ENCODE results near the gene KRTAP5-1. TPM values are rescaled to one million over a fixed set of nuclear protein-coding genes. Genes with fewer than 3 reads are reported as not detected.
"Not testable (repeated sequence)": the region's sequence is repeated elsewhere in the genome, so short reads cannot be mapped to it uniquely, and the experiment has no call there.

The KRTAP5-1 gene
- total and polyA plus RNA-seq, 4 donors, result not detected

DNA sequence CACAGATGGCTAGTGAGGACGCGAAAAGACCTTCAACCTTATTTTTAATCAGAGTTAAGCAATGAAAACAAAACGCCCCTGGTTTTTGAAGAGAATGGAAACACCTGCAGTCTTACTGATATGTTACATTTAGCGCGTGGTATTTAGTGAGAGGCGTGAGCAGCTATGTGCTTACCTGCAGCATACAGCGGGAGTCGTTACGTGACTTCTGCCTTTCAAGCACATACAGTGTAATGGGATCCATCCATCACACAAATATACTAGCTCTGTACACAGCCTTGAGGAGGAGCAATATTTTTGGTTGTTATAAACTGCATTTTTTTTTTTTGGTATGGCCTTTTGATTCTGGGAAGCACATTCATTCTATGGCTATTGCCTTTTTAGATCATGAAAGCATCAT is 7.5 kb upstream of the KRTAP5-1 start:
- H3K27ac ChIP-seq (ENCODE audit: low read depth in 1 of 2, low read length in 1 of 2), result no peak overlapping the region
- no peak overlapping the region for H3K9ac ChIP-seq (ENCODE audit: insufficient read depth in 1 of 2, low read length in 2 of 2)
- H3K36me3 ChIP-seq (ENCODE audit: control insufficient read depth in 4 of 4, insufficient read depth in 4 of 4, low read length in 4 of 4), result no peaks in the 10 kb centered on the region
- 83 to 87% methylated on average over 9 of the region's 9 CpGs for WGBS, 2 donors
- TF ChIP-seq, protein P1, sequence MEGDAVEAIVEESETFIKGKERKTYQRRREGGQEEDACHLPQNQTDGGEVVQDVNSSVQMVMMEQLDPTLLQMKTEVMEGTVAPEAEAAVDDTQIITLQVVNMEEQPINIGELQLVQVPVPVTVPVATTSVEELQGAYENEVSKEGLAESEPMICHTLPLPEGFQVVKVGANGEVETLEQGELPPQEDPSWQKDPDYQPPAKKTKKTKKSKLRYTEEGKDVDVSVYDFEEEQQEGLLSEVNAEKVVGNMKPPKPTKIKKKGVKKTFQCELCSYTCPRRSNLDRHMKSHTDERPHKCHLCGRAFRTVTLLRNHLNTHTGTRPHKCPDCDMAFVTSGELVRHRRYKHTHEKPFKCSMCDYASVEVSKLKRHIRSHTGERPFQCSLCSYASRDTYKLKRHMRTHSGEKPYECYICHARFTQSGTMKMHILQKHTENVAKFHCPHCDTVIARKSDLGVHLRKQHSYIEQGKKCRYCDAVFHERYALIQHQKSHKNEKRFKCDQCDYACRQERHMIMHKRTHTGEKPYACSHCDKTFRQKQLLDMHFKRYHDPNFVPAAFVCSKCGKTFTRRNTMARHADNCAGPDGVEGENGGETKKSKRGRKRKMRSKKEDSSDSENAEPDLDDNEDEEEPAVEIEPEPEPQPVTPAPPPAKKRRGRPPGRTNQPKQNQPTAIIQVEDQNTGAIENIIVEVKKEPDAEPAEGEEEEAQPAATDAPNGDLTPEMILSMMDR (IDR thresholded peaks at IDR 0.05; ENCODE audit: control extremely low read depth, extremely low read depth), result no peak
- H3K4me3 ChIP-seq, result no peak overlapping the region
- peaks cover 0 to 1% (median 0%) of the 10 kb centered on the region in 4 donors for H3K9me3 ChIP-seq (ENCODE audit: control insufficient read depth in 4 of 4, insufficient read depth in 3 of 4, low read length in 3 of 4)
- ATAC-seq (ENCODE audit: insufficient read depth, low FRiP score) (no peak), DNase-seq (no peak)
- H3K4me1 ChIP-seq (ENCODE audit: control insufficient read depth in 5 of 5, insufficient read depth in 5 of 5, low read length in 5 of 5), result peaks cover 0 to 5% (median 0%) of the 10 kb centered on the region in 5 donors
- peaks cover 0 to 26% (median 12%) of the 10 kb centered on the region in 3 donors for H3K27me3 ChIP-seq (ENCODE audit: control insufficient read depth in 3 of 3, insufficient read depth in 3 of 3, low read length in 2 of 3)

DNA sequence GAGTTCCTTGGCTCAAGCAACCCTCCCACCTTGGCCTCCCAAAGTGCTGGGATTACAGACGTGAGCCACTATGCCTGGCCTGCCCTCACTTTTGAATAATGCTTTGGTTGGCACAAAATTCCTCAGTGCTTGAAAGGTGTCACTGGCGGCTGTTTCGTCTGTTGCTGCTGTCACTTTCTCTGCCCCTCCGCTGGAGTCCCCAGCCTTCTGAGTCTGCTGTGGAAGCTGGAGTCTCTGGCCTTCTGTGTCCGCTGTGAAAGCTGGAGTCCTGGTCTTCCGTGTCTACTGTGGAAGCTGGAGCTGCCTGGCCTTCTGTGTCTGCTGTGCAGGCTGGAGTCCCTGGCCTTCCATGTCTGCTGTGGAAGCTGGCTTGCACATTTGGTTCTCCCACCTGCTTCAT is 4.9 kb upstream of the KRTAP5-1 start:
- DNase-seq (no peak), ATAC-seq (ENCODE audit: insufficient read depth, low FRiP score) (no peak)
- Histone ChIP-seq H3K9me3 (ENCODE audit: control insufficient read depth in 4 of 4, insufficient read depth in 3 of 4, low read length in 3 of 4) (peaks cover 0 to 1% (median 0%) of the 10 kb centered on the region in 4 donors), H3K4me1 (ENCODE audit: control insufficient read depth in 5 of 5, insufficient read depth in 5 of 5, low read length in 5 of 5) (peaks cover 0 to 5% (median 0%) of the 10 kb centered on the region in 5 donors), H3K36me3 (ENCODE audit: control insufficient read depth in 4 of 4, insufficient read depth in 4 of 4, low read length in 4 of 4) (peaks cover 0 to 2% (median 0%) of the 10 kb centered on the region in 4 donors), H3K9ac (ENCODE audit: insufficient read depth in 1 of 2, low read length in 2 of 2) (no peak overlapping the region), H3K27ac (ENCODE audit: low read depth in 1 of 2, low read length in 1 of 2) (peak overlapping the region in 1 of 2 donors; percentile 45), H3K27me3 (ENCODE audit: control insufficient read depth in 3 of 3, insufficient read depth in 3 of 3, low read length in 2 of 3) (peaks cover 0 to 20% (median 9%) of the 10 kb centered on the region in 3 donors), H3K4me3 (no peak overlapping the region)
- TF ChIP-seq, protein P1 (IDR thresholded peaks at IDR 0.05; ENCODE audit: control extremely low read depth, extremely low read depth), result no peak
- WGBS, 2 donors, result 91 to 94% methylated on average over 6 of the region's 6 CpGs

DNA sequence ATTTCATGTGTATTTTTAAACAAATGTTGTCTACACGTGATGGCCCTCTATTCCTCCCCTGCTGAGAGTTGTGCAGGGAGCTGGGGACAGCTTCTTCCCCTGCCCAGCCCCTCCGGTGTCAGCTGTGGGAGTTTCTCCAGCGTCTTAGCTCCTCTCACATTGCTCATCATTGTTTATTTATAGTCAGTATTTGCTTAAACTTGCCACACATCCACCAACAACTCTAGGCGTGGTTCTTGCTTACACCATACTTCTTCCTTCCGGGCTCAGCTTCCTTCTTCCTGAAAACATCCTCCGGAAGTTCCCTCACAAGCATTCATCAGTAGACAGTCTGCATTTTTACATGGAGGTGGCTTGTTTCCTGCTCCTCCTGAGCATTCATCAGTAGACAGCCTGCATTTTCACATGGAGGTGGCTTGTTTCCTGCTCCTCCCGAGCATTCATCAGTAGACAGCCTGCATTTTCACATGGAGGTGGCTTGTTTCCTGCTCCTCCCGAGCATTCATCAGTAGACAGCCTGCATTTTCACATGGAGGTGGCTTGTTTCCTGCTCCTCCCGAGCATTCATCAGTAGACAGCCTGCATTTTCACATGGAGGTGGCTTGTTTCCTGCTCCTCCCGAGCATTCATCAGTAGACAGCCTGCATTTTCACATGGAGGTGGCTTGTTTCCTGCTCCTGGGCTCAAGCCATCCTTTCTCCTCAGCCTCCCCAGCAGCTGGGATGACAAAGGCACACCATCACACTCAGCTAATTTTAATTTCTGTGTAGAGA is 4.3 kb upstream of the KRTAP5-1 start:
- peak; percentile 69 for ATAC-seq (ENCODE audit: insufficient read depth, low FRiP score)
- H3K9ac ChIP-seq (ENCODE audit: insufficient read depth in 1 of 2, low read length in 2 of 2); H3K4me1 ChIP-seq (ENCODE audit: control insufficient read depth in 5 of 5, insufficient read depth in 5 of 5, low read length in 5 of 5); DNase-seq; H3K4me3 ChIP-seq; H3K36me3 ChIP-seq (ENCODE audit: control insufficient read depth in 4 of 4, insufficient read depth in 4 of 4, low read length in 4 of 4); H3K9me3 ChIP-seq (ENCODE audit: control insufficient read depth in 4 of 4, insufficient read depth in 3 of 4, low read length in 3 of 4): not testable (repeated sequence)
- H3K27ac ChIP-seq (ENCODE audit: low read depth in 1 of 2, low read length in 1 of 2), result peak overlapping the region in 1 of 2 donors; percentile 45
- WGBS, 2 donors, result 16 to 23% methylated on average over 8 of the region's 10 CpGs
- H3K27me3 ChIP-seq (ENCODE audit: control insufficient read depth in 3 of 3, insufficient read depth in 3 of 3, low read length in 2 of 3), result peaks cover 0 to 20% (median 8%) of the 10 kb centered on the region in 3 donors

DNA sequence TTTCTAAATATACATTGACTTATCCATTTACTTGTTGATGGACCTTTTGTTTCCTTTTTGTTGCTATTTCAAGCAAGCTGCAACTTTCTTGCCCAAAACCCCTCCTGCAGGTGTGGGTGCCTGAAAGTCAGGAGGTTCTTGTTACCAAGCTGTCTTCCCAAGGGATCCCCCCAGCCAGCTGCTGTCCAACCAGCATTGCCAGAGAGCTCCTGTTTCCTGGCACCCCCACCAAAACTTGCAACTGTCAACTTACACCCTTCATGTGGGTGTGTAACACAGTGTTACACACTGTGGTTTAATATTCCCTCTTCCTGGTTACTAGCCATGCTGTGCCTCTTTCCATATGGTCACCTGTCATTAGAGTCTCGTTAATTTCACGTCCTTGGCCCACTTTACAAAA is 1.6 kb upstream of the KRTAP5-1 start:
- no peak overlapping the region for H3K9ac ChIP-seq (ENCODE audit: insufficient read depth in 1 of 2, low read length in 2 of 2)
- WGBS, 2 donors, result 80 to 84% methylated on average over 2 of the region's 2 CpGs

DNA sequence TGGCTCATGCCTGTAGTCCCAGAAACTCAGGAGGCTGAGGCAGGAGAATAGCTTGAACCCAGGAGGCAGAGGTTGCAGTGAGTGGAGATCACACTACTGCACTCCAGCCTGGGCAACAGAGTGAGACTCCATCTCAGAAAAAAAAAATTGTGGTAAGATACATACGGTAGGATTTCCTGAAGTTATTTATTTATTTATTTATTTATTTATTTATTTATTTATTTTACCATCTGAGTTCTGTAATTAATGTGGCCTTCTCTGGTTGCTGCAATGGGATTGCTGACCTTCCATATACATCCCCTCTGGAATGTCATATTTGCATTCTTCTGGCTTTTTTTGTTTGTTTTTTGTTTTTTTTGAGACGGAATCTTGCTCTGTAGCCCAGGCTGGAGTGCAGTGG is 2.2 kb downstream of the KRTAP5-1 start:
- H3K36me3 ChIP-seq (ENCODE audit: control insufficient read depth in 4 of 4, insufficient read depth in 4 of 4, low read length in 4 of 4); H3K4me1 ChIP-seq (ENCODE audit: control insufficient read depth in 5 of 5, insufficient read depth in 5 of 5, low read length in 5 of 5); DNase-seq; H3K4me3 ChIP-seq; H3K27ac ChIP-seq (ENCODE audit: low read depth in 1 of 2, low read length in 1 of 2); ATAC-seq (ENCODE audit: insufficient read depth, low FRiP score); H3K9ac ChIP-seq (ENCODE audit: insufficient read depth in 1 of 2, low read length in 2 of 2); H3K27me3 ChIP-seq (ENCODE audit: control insufficient read depth in 3 of 3, insufficient read depth in 3 of 3, low read length in 2 of 3); H3K9me3 ChIP-seq (ENCODE audit: control insufficient read depth in 4 of 4, insufficient read depth in 3 of 4, low read length in 3 of 4): not testable (repeated sequence)
- 58 to 65% methylated on average over 2 of the region's 2 CpGs for WGBS, 2 donors

More for the DNA sequence above, 1.6 kb upstream of the KRTAP5-1 start:
- peaks cover 0 to 5% (median 0%) of the 10 kb centered on the region in 5 donors for H3K4me1 ChIP-seq (ENCODE audit: control insufficient read depth in 5 of 5, insufficient read depth in 5 of 5, low read length in 5 of 5)
- no peak overlapping the region for H3K4me3 ChIP-seq
- peaks cover 0 to 5% (median 3%) of the 10 kb centered on the region in 3 donors for H3K27me3 ChIP-seq (ENCODE audit: control insufficient read depth in 3 of 3, insufficient read depth in 3 of 3, low read length in 2 of 3)
- peaks cover 0 to 2% (median 0%) of the 10 kb centered on the region in 4 donors for H3K36me3 ChIP-seq (ENCODE audit: control insufficient read depth in 4 of 4, insufficient read depth in 4 of 4, low read length in 4 of 4)
- H3K9me3 ChIP-seq (ENCODE audit: control insufficient read depth in 4 of 4, insufficient read depth in 3 of 4, low read length in 3 of 4), result peaks cover 0 to 1% (median 0%) of the 10 kb centered on the region in 4 donors
- ATAC-seq (ENCODE audit: insufficient read depth, low FRiP score) (no peak), DNase-seq (no peak)
- no peak overlapping the region for H3K27ac ChIP-seq (ENCODE audit: low read depth in 1 of 2, low read length in 1 of 2)
- TF ChIP-seq, protein P1 (IDR thresholded peaks at IDR 0.05; ENCODE audit: control extremely low read depth, extremely low read depth), result no peak

Data from lung (tissue), 12 donors.